Measurements from ENCODE around the gene TMEM187. TPM values are rescaled to one million over a fixed set of nuclear protein-coding genes. Genes with fewer than 3 reads are reported as not detected.

TMEM187 gene, protein sequence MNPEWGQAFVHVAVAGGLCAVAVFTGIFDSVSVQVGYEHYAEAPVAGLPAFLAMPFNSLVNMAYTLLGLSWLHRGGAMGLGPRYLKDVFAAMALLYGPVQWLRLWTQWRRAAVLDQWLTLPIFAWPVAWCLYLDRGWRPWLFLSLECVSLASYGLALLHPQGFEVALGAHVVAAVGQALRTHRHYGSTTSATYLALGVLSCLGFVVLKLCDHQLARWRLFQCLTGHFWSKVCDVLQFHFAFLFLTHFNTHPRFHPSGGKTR
- 19.2 and 19.3 TPM in 2 replicates for total RNA-seq
- long read RNA-seq, transcript TMEM187-201 (2 exons, 1,880 nt) = major isoform, 80 of 82 reads
- long read RNA-seq, partial matches to known transcripts = 0 of 82 reads
- long read RNA-seq, other reads (novel, unspliced or antisense) = 1 of 82 reads

- no peaks in the 10 kb centered on the region for H3K9me3 Mint-ChIP-seq (ENCODE audit: unreplicated experiment)
- peaks cover 45% of the 10 kb centered on the region for H3K4me1 Mint-ChIP-seq (ENCODE audit: unreplicated experiment)
- peak within 1 kb of the TSS; percentile 100 for H3K27ac Mint-ChIP-seq (ENCODE audit: unreplicated experiment)
- H3K4me3 Mint-ChIP-seq (ENCODE audit: unreplicated experiment) = peak within 1 kb of the TSS; percentile 100
- H3K27me3 Mint-ChIP-seq (ENCODE audit: unreplicated experiment) = no peaks in the 10 kb centered on the region
- no peaks in the 10 kb centered on the region for H3K36me3 Mint-ChIP-seq (ENCODE audit: unreplicated experiment)
- DNase-seq (ENCODE audit: extremely low spot score, unreplicated experiment) = peak; percentile 98
- no peak for TF ChIP-seq CTCF (IDR thresholded peaks at IDR 0.05)
Observed at GRCh38 chrX:153972368-153973126, at the start of gene TMEM187. Gene TMEM187, plus strand, starts transcription at chrX:153972754. Its CDS starts 9,309 bp downstream, at chrX:153982063.

GRCh38 chrX:153922932-153923857 is 49.4 kb upstream of the TMEM187 start:
- DNase-seq (ENCODE audit: extremely low spot score, unreplicated experiment) = no peak
- Mint-ChIP-seq H3K36me3 (ENCODE audit: unreplicated experiment) (no peaks in the 10 kb centered on the region), H3K27me3 (ENCODE audit: unreplicated experiment) (no peaks in the 10 kb centered on the region)

GRCh38 chrX:153924149-153924861 is 48.2 kb upstream of the TMEM187 start:
- Mint-ChIP-seq H3K27ac (ENCODE audit: unreplicated experiment) (no peak overlapping the region), H3K4me3 (ENCODE audit: unreplicated experiment) (no peak overlapping the region), H3K4me1 (ENCODE audit: unreplicated experiment) (peaks cover 22% of the 10 kb centered on the region), H3K36me3 (ENCODE audit: unreplicated experiment) (no peaks in the 10 kb centered on the region), H3K27me3 (ENCODE audit: unreplicated experiment) (no peaks in the 10 kb centered on the region), H3K9me3 (ENCODE audit: unreplicated experiment) (no peaks in the 10 kb centered on the region)
- DNase-seq (ENCODE audit: extremely low spot score, unreplicated experiment) = no peak
- no peak for TF ChIP-seq CTCF (IDR thresholded peaks at IDR 0.05)

More at GRCh38 chrX:153922932-153923857, 49.4 kb upstream of the TMEM187 start:
- H3K9me3 Mint-ChIP-seq (ENCODE audit: unreplicated experiment) = no peaks in the 10 kb centered on the region
- H3K27ac Mint-ChIP-seq (ENCODE audit: unreplicated experiment) = no peak overlapping the region
- H3K4me1 Mint-ChIP-seq (ENCODE audit: unreplicated experiment) = peaks cover 19% of the 10 kb centered on the region
- no peak overlapping the region for H3K4me3 Mint-ChIP-seq (ENCODE audit: unreplicated experiment)
- peak; percentile 45 for TF ChIP-seq CTCF (IDR thresholded peaks at IDR 0.05)

- Mint-ChIP-seq H3K27ac (ENCODE audit: unreplicated experiment) (no peak overlapping the region), H3K9me3 (ENCODE audit: unreplicated experiment) (no peaks in the 10 kb centered on the region), H3K4me3 (ENCODE audit: unreplicated experiment) (no peak overlapping the region), H3K36me3 (ENCODE audit: unreplicated experiment) (no peaks in the 10 kb centered on the region), H3K27me3 (ENCODE audit: unreplicated experiment) (no peaks in the 10 kb centered on the region), H3K4me1 (ENCODE audit: unreplicated experiment) (peaks cover 22% of the 10 kb centered on the region)
- no peak for TF ChIP-seq CTCF (IDR thresholded peaks at IDR 0.05)
- DNase-seq (ENCODE audit: extremely low spot score, unreplicated experiment) = no peak
Observed at GRCh38 chrX:153925387-153925738, 47.2 kb upstream of the TMEM187 start.

All from osteocyte (in vitro differentiated cells).